GM12801 (cell line): ENCODE measurements around the gene FAM193A.

Experiments
- TF ChIP-seq, protein P1 (sequence below): IDR thresholded peaks from one replicate; pipeline ENCODE4 v1.5.1; 2011; ENCODE audit warnings: control low read depth; ENCODE audit not compliant: insufficient read length; ENCODE audit errors: extremely low read depth

FAM193A gene

DNA sequence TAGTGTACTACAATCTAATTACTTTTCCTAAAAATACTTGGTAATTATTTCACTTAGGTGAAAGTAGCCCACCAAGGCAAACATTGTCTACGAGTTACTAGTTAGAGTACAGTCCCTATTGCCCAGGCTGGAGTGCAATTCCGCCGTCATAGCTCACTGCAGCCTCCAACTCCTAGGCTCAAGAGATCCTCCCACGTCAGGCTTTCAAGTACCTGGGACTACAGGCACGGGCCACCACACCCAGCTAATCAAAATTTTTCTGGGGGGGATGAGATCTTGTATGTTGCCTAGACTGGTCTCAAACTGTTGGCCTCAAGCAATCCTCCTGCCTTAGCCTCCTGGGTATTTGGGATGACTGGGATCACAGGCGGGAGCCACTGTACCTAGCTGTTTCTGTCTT is 21.9 kb downstream of the FAM193A start:
- TF ChIP-seq, protein P1, sequence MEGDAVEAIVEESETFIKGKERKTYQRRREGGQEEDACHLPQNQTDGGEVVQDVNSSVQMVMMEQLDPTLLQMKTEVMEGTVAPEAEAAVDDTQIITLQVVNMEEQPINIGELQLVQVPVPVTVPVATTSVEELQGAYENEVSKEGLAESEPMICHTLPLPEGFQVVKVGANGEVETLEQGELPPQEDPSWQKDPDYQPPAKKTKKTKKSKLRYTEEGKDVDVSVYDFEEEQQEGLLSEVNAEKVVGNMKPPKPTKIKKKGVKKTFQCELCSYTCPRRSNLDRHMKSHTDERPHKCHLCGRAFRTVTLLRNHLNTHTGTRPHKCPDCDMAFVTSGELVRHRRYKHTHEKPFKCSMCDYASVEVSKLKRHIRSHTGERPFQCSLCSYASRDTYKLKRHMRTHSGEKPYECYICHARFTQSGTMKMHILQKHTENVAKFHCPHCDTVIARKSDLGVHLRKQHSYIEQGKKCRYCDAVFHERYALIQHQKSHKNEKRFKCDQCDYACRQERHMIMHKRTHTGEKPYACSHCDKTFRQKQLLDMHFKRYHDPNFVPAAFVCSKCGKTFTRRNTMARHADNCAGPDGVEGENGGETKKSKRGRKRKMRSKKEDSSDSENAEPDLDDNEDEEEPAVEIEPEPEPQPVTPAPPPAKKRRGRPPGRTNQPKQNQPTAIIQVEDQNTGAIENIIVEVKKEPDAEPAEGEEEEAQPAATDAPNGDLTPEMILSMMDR: no peak

DNA sequence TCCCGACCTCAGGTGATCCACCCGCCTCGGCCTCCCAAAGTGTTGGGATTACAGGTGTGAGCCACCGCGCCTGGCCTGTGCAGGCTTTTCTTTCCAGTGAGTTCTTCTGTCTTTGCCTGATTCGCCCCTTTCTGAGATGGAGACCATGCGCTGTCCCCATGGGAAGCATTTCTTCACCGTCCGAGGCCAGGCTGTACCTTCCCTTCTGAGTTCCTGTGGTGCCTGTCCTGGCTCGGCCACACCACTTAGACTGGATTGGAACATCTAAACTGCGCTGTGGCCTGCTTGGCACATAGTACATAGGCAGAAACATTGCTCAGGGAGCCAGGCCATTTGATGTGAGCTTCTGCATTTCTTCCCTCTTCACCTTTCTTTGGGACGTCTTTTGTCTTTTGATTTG is 23.7 kb downstream of the FAM193A start:
- TF ChIP-seq, protein P1: no peak

DNA sequence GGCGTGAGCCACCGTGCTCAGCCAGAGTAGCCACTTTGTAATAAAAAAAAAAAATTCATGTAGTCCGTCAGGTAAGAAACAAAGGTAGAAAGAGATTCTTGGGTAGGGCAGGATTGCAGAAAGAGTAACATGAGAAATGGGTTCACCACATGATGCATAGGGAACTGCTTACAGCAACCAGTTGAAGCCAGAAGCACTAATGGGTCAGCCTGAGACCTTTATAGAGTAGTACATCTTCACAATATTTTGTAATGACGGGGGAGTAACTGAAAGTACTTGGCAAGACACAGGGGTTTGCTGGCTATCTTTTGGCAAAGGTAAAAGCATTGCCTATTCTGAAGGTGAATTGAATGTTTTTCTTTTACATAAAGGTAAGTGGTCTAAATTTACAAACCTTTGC is 29.1 kb downstream of the FAM193A start:
- TF ChIP-seq, protein P1: no peak

DNA sequence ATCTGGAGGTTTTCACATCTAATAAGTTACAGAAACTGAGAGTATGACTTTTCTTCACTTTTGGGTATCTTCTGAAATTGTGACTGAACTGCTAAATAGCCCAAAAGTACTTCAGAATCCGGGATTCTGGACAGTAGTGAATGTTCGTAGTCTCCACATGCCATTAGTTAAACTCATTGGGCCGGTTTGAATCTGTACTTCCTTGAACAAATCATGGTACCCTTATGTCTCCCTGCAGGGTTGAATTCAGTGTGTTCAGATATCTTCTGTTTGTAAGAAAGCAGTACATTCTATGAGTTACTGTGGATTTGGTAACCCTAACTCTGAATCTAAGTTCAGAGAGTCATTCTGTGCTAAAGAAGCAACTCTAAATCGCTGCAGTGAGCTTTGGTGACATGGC is 33.6 kb downstream of the FAM193A start:
- TF ChIP-seq, protein P1: no peak

DNA sequence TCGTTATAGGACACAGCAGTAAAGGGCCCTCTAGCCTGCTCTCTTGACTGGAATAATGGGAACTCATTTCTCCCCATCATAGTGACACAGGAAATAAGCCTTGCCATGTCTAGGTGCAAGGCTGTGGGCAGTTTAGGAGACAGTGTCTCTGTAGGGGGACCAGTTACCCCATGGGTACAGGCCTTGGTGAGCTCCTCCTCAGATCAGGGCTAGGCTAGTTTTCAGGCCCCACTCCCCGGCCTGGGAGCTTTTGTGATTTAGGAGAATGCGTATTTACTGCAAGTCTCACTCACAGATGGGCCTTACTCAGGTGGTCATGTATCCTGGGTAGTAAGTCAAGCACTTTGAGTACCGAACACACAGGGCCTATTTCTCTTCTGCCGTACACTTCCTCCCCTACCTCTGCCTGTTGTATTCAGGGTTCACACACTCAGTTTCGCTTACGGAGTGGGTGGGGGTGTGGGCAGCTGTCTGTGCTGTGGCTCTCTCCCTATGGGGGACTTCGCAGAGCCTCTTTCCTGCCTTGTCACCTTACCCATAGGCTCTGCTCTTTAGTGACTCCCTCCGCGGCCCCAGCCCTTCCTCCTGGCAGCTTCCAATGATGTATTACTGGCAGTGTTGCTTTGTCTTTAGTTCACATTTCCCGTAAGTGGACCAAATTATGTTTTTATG is 34.2 kb downstream of the FAM193A start:
- TF ChIP-seq, protein P1: no peak

DNA sequence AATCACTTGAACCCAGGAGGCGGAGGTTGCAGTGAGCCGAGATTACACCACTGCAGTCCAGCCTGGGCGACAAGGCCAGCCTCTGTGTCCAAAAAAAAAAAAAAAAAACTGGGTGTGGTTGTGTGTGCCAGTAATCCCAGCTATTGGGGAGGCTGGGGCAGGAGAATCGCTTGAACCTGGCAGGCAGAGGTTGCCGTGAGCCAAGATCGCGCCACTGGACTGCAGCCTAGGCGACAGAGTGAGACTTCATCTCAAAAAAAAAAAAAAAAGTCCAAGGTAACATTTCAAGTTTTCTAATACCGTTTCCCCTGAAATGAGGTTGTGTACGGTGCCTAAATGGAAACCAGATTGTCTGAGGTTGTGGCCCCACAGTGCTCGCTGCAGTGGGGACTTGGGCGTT is 35.6 kb downstream of the FAM193A start:
- TF ChIP-seq, protein P1: no peak

DNA sequence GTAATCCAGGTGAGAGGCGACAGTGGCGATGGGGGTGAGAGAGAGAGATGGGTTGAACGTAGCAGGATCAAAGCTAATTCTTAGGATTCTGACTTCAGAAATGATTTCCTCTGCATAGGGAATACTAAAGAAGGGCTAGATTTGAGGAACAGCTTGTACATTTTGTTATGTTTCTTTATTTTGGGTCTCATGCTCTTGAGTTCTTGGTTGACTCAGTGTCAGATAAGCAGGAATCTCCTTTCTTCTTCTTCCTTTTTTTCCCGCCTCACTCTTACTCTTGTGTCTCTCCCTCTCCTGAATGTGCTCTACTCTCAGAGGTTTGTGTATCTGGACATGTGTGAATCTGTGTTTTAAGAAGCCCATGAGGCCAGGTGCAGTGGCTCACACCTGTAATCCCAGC is 36.4 kb downstream of the FAM193A start:
- TF ChIP-seq, protein P1: no peak
